ENCODE measurements around the gene ADAP2. TPM values are rescaled to one million over a fixed set of nuclear protein-coding genes. Genes with fewer than 3 reads are reported as not detected.
"Not testable (repeated sequence)": the region's sequence is repeated elsewhere in the genome, so short reads cannot be mapped to it uniquely, and the experiment has no call there.

ADAP2 gene
- total RNA-seq, 1 donor from 2014 or later = 8.0 TPM

DNA sequence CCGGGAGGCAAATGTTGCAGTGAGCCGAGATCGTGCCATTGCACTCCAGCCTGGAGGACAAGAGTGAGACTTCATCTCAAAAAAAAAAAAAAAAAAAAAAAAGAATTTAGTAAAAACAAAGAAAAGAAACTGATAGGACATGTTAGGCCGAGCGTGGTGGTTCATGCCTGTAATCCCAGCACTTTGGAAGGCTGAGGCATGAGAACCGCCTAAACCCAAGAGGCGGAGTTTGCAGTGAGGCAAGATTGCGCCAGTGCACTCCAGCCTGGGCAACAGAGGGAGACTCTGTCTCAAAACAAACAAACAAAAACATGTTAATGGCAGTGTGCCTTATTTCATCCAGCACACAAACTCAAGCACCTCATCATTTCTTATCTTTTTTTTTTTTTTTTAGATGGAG, 42.6 kb downstream of the ADAP2 start:
- intact Hi-C loops (cut with micrococcal nuclease); ATAC-seq; DNase-seq: not testable (repeated sequence)

DNA sequence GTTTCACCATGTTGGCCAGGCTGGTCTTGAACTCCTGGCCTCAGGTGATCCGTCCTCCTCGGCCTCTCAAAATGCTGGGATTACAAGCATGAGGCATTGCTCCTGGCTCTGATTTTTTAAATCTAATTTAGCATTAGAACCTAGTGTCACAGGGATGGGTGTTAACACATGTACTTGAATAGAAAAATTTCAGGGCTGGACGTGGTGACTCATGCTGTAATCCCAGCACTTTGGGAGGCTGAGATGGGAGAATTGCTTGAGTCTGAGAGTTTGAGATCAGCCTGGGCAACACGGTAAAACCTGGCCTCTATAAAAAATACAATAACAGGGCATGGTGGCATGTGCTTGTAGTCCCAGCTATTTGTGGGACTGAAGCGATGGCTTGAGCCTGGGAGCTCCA, 43.1 kb downstream of the ADAP2 start:
- DNase-seq = no peak
- ATAC-seq = no peak
- intact Hi-C loops (cut with micrococcal nuclease) = no loop called here

DNA sequence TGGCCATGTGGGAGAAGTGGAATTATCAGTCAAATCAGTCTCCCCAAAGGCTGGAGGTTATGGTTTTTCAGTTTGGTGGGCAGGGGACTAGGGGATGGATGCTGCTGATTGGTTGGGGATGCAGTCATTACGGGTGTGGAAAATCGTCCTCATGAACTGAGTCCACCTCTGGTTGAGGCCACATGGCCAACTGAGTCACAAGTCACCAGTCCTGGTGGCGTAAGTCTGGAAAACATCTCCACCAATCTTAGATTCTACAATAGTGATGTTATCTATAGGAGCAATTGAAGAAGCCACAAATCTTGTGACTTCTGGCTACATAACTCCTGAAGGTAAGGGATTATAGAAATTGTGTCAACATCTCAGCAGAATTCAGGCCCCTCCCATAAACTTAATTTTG, 43.9 kb downstream of the ADAP2 start:
- intact Hi-C loops (cut with micrococcal nuclease) = no loop called here
- no peak for DNase-seq

DNA sequence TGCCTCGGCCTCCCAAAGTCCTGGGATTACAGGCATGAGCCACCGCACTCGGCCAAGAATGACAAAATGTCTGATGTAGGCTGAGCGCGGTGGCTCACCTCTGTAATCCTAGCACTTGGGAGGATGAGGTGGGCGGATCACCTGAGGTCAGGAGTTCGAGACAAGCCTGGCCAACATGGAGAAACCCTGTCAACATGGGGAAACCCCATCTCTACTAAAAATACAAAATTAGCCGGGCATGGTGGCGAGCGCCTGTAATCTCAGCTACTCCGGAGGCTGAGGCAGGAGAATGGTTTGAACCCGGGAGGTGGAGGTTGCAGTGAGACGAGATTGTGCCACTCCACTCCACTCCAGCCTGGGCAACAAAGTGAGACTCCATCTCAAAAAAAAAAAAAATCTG, 46.2 kb downstream of the ADAP2 start:
- intact Hi-C loops (cut with micrococcal nuclease); ATAC-seq; DNase-seq: not testable (repeated sequence)

More for the DNA sequence above, 43.9 kb downstream of the ADAP2 start:
- no peak for ATAC-seq

DNA sequence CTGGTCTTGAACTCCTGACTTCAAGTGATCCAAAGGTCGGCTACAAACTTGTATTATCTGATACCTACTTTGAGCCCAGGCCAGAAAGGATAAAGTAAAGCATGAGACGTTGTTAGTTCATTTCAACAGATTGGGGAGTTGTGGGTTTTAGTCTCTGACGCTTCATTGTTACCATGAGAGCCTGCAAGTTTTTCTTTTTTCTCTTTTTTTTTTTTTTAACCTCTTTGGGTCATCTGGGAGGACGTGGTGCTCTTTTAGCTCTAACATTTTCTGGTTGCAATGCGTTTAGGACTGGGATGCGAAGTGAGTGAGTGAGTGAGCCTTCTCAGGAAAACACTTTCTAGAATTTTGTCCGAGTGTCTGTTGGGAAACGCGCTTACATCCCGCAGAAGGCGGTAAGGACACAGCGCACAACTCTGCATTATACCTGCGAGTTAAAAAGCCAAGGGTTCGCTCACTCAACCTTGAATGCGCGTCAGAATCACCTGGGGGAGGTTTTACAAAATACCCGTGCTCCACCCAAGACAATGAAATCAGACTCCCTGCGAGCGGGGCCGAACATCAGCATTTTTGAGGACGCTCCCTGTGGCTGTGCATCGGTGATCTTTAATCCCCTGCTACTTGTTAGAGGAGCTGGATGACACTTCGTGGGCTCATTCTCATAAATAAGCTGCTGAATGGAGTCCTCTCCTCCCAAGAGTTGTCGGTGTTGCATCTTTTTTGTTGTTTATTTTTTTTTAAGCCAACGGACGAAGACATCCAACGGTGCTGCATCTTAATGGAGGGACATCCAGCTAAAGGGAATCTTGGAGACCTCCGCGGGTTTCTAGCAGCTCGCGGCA, 48.5 kb downstream of the ADAP2 start:
- ATAC-seq (peak; percentile 4), DNase-seq (no peak)
- intact Hi-C loops (cut with micrococcal nuclease) = no loop called here

DNA sequence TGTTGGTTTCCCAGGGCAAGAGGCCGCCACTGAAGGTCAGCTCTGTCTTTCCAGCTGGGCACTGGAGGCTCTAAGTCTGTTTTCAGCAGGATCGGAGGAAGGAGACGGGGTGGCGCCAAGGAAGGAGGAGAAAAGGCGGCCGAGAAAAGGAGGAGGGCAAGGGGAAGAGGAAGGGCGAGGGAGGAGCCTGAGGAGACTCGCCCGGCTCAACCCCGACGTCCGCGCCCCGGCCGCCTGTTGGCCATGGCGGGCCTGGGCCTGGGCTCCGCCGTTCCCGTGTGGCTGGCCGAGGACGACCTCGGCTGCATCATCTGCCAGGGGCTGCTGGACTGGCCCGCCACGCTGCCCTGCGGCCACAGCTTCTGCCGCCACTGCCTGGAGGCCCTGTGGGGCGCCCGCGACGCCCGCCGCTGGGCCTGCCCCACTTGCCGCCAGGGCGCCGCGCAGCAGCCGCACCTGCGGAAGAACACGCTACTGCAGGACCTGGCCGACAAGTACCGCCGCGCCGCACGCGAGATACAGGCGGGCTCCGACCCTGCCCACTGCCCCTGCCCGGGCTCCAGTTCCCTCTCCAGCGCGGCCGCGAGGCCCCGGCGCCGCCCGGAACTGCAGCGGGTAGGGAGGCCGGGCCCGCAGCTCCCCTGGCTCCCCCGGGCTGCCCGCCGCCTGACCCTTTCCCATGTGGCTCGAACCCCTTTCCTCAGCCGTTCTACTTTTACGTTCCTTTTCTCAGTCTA, 49.3 kb downstream of the ADAP2 start, which contains the start of gene RNF135:
Gene RNF135, plus strand, starts transcription at position 209 of the 737 bp plus-strand sequence. Its CDS starts 35 bp downstream, at position 244.
- intact Hi-C loops (cut with micrococcal nuclease) = no loop called here
- peak; percentile 88 for DNase-seq
- ATAC-seq = peak; percentile 97

DNA sequence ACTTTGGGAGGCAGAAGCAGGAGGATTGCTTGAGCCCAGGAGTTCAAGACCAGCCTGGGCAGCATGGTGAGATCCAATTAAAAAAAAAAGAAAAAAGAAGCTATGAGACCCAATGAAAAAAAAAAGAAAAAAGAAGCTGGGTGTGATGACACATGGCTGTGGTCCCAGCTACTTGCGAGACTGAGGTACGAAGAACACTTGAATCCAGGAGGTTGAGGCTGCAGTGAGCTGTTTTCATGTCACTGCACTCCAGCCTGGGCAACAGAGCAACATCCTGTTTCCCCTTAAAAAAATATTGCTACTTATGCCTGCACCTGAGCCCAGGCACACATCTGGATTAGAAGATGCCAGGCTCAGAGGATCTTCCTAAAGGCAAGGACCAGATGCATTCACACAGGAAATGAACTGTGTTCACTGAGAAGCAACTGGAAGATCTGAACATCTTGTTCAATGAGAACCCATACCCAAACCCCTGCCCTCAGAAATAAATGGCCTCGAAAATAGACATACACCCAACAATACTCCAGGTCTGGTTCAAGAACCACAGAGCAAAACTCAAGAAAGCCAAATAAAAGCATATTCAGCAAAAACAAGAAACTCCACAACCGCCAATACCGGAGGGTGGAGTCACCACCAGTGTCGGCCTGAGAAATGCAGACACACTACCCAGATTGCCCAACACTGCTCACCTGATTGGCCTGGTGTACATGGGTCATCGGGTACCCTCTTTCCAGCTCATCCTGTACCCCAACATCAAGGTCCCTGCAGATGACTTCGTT, 53.5 kb downstream of the ADAP2 start:
- intact Hi-C loops (cut with micrococcal nuclease) = no loop called here
- ATAC-seq = no peak
- no peak for DNase-seq

DNA sequence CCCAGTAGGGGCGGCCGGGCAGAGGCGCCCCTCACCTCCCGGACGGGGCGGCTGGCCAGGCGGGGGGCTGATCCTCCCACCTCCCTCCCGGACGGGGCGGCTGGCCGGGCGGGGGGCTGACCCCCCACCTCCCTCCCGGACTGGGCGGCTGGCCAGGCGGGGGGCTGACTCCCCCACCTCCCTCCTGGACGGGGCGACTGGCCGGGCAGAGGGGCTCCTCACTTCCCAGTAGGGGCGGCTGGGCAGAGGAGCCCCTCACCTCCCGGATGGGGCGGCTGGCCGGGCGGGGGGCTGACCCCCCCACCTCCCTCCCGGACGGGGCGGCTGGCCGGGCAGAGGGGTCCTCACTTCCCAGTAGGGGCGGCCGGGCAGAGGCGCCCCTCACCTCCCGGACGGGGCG, 58.2 kb downstream of the ADAP2 start:
- ATAC-seq; intact Hi-C loops (cut with micrococcal nuclease); DNase-seq: not testable (repeated sequence)

DNA sequence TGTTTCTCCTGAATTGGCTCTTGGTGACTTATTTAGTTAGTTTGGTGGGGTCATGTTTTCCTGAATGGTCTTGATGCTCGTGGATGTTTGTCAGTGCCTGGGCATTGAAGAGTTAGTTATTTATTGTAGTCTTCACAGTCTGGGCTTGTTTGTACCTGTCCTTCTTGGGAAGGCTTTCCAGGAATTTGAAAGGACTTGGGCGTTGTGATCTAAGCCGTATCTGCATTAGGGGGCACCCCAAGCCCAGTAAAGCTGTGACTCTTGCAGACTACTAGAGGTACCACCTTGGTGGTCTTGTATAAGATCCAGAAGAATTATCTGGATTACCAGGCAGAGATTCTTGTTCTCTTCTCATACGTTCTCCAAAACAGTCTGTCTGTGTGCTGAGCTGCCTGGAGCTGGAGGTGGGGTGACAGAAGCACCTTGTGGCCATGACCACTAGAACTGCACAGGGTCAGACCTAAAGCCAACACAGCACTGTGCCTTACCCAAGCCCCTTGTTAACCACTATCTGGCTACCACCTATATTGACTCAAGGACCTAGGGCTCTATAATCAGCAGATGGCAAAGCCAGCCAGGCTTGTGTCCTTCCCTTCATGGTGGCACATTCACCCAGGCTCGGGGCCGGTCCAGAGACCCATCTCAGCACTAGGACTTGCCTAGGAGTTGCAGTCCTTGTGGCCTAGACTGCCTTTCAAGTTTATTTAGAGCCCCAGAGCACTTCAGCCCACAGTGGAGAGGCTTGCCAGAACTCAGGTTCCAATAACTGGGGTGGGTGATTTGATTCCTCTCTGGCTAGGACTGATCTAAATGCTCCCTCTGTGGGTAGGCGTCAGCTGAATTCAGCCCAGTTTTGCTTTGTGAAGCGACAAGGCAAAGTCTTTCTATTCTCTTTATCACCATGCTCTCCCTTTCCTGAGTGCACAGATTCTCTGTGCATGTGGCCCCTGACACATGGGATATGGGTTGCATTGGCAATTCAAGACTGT, 60.1 kb downstream of the ADAP2 start:
- DNase-seq (no peak), ATAC-seq (no peak)
- intact Hi-C loops (cut with micrococcal nuclease) = no loop called here

DNA sequence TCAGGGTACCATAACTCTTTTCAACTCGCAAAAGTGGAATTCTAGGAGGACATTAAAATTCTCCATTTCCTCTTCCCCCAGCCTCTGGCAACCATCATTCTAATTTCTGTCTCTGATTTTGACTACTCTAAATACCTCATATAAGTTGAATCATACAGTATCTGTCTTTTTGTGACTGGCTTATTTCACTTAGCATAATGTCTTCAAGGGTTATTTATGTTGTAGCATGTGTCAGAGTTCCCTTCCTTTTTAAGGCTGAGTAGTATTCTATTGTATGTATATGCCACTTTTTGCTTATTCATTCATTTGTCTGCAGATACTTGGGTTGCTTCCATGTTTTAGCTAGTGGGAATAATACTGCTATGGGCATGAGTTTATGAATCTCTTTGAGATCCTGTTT, 61.1 kb downstream of the ADAP2 start:
- ATAC-seq (no peak), DNase-seq (no peak)
- intact Hi-C loops (cut with micrococcal nuclease) = no loop called here

DNA sequence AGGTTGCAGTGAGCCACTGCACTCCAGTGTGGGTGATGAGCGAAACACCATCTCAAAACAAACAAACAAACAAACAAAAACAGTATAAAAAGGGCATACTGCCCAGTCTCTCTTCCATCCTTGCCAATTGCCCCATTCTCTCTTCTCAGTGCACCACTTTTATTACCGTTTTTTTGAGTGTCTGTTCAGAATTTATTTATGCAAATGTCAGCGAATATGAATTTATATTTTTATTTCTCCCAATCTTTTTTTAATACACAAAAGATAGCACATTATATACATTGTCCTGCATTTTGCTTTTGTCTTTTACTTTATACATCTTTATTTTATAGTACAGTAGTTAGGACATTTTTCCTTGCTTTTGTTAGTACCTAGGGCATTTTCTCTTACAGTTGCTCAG, 68.7 kb downstream of the ADAP2 start:
- intact Hi-C loops (cut with micrococcal nuclease) = no loop called here
- no peak for DNase-seq
- no peak for ATAC-seq

DNA sequence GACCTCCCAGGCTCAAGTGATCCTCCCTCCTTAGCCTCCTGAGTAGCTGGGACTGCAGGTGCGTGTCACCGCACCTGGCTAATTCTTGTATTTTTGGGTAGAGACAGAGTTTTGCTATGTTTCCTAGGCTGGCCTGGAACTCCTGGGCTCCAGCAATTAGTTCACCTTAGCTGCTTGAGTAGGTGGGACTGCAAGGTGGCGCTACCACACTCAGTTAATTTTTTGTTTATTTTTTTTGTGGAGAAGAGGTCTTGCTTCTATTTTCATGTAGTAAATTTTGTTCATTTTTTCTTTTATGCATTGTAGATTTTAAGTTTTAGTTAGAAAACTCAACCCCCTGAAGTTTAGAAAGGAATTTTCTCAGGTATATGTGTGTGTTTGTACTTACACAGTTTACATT, 70.8 kb downstream of the ADAP2 start:
- intact Hi-C loops (cut with micrococcal nuclease) = no loop called here
- DNase-seq (no peak), ATAC-seq (no peak)

DNA sequence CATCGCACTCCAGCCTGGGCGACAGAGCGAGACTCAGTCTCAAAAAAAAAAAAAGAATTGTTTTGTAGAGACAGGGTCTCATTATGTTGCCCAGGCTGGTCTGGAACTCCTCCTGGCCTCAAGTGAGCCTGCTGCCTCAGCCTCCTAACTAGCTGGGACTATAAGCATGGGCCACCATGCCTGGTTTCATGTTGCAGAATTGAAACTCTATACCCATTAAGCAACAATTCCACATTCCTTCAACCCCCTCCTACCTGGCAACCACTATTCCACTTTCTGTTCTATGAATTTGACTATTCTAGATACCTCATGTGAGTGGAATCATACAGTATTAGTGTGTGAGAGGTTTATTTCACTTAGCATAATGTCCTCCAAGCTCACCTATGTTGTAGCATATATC, 73.6 kb downstream of the ADAP2 start:
- intact Hi-C loops (cut with micrococcal nuclease) = no loop called here
- no peak for DNase-seq
- ATAC-seq = no peak

DNA sequence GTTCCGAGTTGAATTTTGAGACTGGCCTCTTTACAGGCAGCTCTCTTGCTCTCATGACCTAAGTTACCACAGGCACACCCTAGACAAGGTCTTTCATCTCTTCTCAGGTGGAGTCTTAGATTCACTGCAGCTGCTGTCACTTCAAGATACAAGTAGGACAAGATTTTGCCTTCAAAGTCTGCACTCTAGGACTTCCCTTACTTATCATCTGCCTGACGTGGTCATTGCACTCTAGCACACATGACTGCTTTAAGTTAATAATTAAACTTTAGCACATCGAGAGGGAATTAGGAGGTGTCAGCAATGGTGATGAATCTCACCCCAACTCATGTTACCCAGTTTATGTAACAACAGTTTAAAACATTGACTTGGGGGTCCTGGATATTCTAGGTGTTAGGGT, 74.7 kb downstream of the ADAP2 start:
- no peak for DNase-seq
- intact Hi-C loops (cut with micrococcal nuclease) = no loop called here
- ATAC-seq = no peak

DNA sequence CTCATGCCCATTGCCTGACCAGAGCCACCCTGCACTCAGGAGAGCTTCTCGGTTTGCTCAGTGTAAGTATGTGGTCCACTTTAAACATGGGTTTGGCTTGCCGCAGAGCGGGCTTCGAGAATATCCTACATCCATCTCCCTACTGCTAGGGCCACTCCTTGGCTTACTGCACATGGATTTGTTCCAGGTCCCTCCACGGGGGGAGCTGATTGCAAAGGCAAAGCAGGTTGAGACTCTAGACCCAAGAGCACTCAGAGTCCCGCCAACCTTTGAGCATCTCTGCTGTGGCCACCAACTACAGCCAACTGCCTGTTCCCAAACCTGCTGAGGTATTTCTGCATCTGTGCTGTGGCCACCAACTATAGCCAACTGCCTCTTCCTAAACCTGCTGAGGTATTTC, 75.5 kb downstream of the ADAP2 start:
- ATAC-seq (no peak), DNase-seq (no peak)
- intact Hi-C loops (cut with micrococcal nuclease) = no loop called here

DNA sequence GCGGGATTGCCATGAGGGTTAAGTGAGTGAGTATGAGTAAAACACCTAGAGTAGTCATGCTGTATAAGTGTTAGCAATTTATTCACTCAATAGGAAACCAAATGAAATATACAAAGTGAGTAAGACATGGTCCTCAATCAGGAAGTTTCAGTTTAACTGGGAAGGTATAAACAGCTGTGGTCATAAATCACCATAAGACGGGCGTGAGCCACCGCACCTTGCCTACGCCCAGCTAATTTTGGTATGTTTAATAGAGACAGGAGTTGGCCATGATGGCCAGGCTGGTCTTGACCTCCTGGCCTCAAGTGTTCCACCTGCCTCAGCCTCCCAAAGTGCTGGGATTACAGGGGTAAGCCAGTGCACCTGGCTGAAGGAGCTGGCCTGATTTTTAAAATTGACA, 76.1 kb downstream of the ADAP2 start:
- no peak for DNase-seq
- no peak for ATAC-seq
- intact Hi-C loops (cut with micrococcal nuclease) = no loop called here

DNA sequence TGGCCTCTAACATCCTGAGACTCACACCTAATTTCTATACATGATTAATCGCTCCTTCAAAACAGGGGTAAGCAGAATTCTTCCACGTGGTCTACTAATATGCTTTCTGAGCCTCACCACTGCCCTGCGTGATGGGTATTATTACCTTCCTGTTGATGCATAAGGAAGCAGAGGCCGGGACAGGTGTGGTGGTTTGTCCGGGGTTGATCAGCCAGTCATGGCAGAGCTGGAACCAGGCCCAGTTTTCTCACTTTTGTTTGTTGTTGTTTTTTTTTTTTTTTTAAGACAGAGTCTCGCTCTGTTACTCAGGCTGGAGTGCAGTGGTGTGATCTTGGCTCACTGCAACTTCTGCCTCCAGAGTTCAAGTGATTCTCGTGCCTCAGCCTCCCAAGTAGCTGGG, 80.3 kb downstream of the ADAP2 start:
- intact Hi-C loops (cut with micrococcal nuclease) = no loop called here
- no peak for ATAC-seq
- DNase-seq = no peak

DNA sequence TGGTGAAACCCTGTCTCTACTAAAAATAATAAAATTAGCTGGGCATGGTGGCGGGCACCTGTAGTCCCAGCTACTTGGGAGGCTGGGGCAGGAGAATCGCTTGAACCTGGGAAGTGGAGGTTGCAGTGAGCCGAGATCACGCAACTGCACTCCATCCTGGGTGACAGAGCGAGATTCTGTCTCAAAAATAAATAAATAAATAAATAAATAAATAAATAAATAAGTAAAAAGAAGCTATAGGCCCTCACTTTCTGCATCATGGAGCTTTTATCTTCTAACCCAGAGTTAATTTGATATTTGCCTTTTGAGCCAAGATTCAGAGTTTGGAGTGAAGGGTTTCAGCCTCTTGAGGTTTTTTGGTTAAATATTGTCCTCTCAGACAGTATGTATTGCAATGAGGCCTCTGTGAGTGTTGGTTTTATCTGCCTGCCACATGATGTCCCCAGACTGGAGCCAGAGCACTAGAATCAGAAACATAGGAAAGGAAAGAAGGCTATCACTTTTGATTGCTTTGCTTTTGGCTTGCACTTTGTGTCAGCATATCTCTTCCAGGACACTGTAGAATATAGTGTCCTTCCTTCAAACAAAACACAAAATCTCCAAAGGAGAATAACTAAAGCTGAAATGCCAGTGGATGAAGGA, 81.6 kb downstream of the ADAP2 start:
- peak; percentile 44 for ATAC-seq
- intact Hi-C loops (cut with micrococcal nuclease) = no loop called here
- no peak for DNase-seq
